ENCODE data around the gene SPSB1. TPM values are rescaled to one million over a fixed set of nuclear protein-coding genes. Genes with fewer than 3 reads are reported as not detected.
A peak's percentile ranks its signal among the peaks of the same experiment; 100 is the strongest.

SPSB1 gene
- total RNA-seq, 6 experiments from 2014 or later: 7.7 to 121 (median 37.0) TPM

DNA sequence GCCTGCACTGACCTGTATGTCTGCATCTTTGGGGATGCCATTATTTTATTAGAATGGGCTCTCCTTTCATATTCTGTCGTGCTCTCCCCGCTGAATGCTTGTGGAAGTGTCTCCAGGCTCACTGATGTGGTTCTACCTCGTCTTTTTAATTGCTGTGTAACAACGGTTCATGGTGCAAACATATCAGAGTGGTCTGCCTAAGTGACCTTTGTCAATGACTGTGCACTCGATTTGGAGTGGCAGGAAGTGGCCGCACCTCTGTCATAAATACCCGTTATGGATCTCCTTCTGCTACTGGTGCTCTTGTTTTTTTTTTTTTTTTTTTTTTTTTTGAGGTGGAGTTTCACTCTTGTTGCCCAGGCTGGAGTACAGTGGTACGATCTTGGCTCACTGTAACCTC lies 38.3 kb downstream of the SPSB1 start:
- Histone ChIP-seq H3K27ac (no peak overlapping the region), H3K4me1 (peaks cover 0 to 8% (median 0%) of the 10 kb centered on the region in 4 donors), H3K27me3 (no peaks in the 10 kb centered on the region), H3K9me3 (no peaks in the 10 kb centered on the region), H3K36me3 (no peaks in the 10 kb centered on the region), H3K4me3 (no peak overlapping the region)
- 74% methylated on average over 6 of the region's 8 CpGs for WGBS (ENCODE audit: insufficient coverage, low coverage, low lambda C conversion rate, missing lambda C conversion rate)
- DNase-seq (no peak), ATAC-seq (no peak)
- intact Hi-C loops (cut with DNase I): no loop called here
- TF ChIP-seq, protein P1, sequence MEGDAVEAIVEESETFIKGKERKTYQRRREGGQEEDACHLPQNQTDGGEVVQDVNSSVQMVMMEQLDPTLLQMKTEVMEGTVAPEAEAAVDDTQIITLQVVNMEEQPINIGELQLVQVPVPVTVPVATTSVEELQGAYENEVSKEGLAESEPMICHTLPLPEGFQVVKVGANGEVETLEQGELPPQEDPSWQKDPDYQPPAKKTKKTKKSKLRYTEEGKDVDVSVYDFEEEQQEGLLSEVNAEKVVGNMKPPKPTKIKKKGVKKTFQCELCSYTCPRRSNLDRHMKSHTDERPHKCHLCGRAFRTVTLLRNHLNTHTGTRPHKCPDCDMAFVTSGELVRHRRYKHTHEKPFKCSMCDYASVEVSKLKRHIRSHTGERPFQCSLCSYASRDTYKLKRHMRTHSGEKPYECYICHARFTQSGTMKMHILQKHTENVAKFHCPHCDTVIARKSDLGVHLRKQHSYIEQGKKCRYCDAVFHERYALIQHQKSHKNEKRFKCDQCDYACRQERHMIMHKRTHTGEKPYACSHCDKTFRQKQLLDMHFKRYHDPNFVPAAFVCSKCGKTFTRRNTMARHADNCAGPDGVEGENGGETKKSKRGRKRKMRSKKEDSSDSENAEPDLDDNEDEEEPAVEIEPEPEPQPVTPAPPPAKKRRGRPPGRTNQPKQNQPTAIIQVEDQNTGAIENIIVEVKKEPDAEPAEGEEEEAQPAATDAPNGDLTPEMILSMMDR (IDR thresholded peaks at IDR 0.05): no peak
- TF ChIP-seq POLR2A (IDR thresholded peaks at IDR 0.05): no peak

DNA sequence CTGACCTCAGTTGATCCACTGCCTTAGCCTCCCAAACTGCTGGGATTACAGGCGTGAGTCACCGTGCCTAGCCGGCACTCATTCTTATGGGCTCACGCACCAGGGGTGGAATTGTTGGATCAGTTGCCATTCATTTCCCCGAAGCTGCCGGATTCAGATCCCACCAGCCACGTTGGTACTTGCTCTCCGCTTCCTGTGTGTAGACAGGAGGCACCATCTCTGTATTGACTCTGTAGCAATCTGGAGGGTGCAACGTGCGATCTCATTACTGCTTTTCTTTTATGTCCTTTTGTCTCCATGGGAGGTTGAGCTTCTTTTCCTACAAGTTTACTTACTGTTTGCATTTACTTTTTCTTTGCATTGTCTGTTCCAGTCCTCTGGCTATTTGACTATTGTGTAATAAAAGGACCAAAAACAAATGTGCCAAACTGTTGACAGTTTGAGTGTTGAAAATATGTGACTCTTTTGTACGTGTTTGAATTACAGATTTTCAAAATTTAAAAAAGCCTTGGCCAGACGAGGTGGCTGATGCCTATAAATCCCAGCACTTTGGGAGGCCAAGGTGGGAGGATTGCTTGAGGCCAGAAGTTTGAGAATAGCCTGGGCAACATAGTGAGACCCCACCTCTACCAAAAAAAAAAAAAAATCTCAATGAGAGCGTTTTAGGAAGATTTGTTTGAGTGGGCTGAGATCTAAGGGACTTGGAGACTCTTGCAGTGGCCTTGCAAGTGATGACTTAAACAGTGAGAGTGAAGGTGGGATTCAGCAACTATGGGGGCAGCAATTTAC lies 39.1 kb downstream of the SPSB1 start:
- WGBS (ENCODE audit: insufficient coverage, low coverage, low lambda C conversion rate, missing lambda C conversion rate): 76% methylated on average over 12 of the region's 13 CpGs
- Histone ChIP-seq H3K9me3 (no peaks in the 10 kb centered on the region), H3K4me3 (no peak overlapping the region), H3K27ac (no peak overlapping the region), H3K4me1 (peaks cover 0 to 8% (median 0%) of the 10 kb centered on the region in 4 donors), H3K36me3 (no peaks in the 10 kb centered on the region), H3K27me3 (no peaks in the 10 kb centered on the region)
- ATAC-seq: no peak
- intact Hi-C loops (cut with DNase I): no loop called here
- TF ChIP-seq, protein P1 (IDR thresholded peaks at IDR 0.05): no peak
- TF ChIP-seq POLR2A (IDR thresholded peaks at IDR 0.05): no peak
- no peak for DNase-seq

DNA sequence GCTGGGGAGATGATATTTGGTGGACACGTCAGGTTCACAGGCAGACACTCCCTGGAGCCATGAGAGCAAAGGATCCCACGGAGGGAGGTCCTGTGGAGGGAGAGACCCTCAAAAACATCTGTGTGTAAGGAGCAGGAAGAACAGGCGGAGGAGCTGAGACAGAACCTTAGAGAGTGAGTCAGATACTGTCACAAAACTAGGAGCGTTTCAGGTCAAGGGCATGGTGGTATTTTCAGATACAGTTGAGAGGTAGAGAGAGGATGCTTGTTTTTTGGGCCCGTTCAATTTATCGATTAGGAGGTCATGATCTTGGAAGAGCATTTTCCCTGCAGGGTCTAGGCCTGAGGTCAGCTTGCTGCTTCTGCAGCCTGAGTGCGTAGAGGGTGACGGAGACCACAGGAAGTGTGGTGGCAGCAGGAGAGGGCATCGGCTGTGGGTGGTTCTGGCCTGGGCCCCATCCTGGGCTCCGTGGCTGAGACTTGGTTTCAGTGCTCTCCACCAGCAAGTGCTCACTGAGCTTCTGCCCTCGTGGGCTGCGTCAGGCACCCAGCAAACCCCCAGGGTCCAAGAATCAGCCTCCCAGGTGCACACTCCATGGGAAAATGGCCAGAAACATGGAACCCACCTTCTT lies 39.9 kb downstream of the SPSB1 start:
- ATAC-seq: peak; percentile 3 to 26 (median 20)
- Histone ChIP-seq H3K4me3 (no peak overlapping the region), H3K27ac (no peak overlapping the region)

DNA sequence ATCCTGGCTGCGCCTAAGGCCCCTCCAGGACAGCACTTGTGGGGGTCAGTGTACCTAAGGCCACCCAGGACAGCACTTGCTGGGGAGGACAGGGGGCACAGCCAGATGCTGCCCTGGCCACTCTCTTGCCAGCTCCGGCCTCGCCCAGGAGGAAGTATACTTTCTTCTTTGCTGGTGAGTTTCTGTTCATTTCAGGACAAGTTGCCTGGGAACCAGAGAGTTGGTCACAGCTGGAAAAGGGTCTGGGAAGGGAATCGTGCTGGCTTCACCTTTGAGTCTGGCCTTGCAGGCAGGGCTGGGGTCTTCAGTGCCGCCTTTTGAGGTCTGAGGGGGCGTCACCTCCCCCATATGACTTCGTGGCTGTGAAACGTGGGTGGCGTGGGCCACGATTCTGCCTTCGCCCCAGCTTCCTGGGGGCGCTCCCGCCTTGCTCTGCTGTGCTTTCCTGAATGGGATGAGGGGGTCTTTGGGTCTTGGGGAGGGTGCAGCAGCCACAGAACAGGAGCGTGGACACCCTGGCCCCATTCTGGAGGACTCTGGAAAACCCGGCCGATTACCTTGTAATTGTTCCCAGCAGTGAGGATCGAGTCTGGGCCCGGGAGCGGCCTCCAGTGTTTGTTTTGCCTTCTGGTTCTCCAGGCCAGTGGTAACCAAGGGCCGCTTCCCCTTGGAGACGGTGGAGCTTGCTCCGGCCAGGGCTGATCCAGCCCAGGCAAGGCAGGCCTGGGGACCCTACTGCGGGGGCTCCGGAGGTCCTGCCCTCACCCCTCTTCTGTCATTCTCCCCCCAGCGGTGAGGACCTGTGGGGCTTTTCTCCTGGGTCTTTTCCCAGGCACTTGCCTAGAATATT lies 45.9 kb downstream of the SPSB1 start:
- no peak for DNase-seq

More for the DNA sequence above, 39.9 kb downstream of the SPSB1 start:
- WGBS (ENCODE audit: insufficient coverage, low coverage, low lambda C conversion rate, missing lambda C conversion rate): 70% methylated on average over 10 of the region's 12 CpGs
- H3K27me3 ChIP-seq: no peaks in the 10 kb centered on the region
- peaks cover 0 to 8% (median 0%) of the 10 kb centered on the region in 4 donors for H3K4me1 ChIP-seq
- intact Hi-C loops (cut with DNase I): no loop called here
- TF ChIP-seq, protein P1 (IDR thresholded peaks at IDR 0.05): no peak
- TF ChIP-seq POLR2A (IDR thresholded peaks at IDR 0.05): no peak
- no peak for DNase-seq
- no peaks in the 10 kb centered on the region for H3K36me3 ChIP-seq
- H3K9me3 ChIP-seq: no peaks in the 10 kb centered on the region

More for the DNA sequence above, 45.9 kb downstream of the SPSB1 start:
- no peaks in the 10 kb centered on the region for H3K27me3 ChIP-seq
- H3K36me3 ChIP-seq: peaks cover 0 to 3% (median 0%) of the 10 kb centered on the region in 4 donors
- WGBS (ENCODE audit: insufficient coverage, low coverage, low lambda C conversion rate, missing lambda C conversion rate): 33% methylated on average over 1 of the region's 25 CpGs
- ATAC-seq: peak in 2 of 4 donors; percentile 15 to 16
- H3K9me3 ChIP-seq: no peaks in the 10 kb centered on the region
- no peaks in the 10 kb centered on the region for H3K4me1 ChIP-seq
- intact Hi-C loops (cut with DNase I): no loop called here
- no peak overlapping the region for H3K27ac ChIP-seq
- no peak for TF ChIP-seq POLR2A (IDR thresholded peaks at IDR 0.05)
- TF ChIP-seq, protein P1 (IDR thresholded peaks at IDR 0.05): no peak
- no peak overlapping the region for H3K4me3 ChIP-seq

All from right lobe of liver (tissue), 6 donors.